ENCODE data around the gene IL11RA.

GRCh38 chr9:34665381-34666250 lies 13.6 kb downstream of the IL11RA start:
- peak; percentile 71 for TF ChIP-seq POLR2A (IDR thresholded peaks at IDR 0.05; ENCODE audit: low read depth, low read length)
- peak; percentile 32 for TF ChIP-seq POLR2AphosphoS5 (IDR thresholded peaks at IDR 0.05; ENCODE audit: insufficient read depth, low read depth, low read length)
- TF ChIP-seq, protein P1, sequence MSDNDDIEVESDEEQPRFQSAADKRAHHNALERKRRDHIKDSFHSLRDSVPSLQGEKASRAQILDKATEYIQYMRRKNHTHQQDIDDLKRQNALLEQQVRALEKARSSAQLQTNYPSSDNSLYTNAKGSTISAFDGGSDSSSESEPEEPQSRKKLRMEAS (IDR thresholded peaks at IDR 0.05; ENCODE audit: insufficient read depth, insufficient read length), result no peak
- TF ChIP-seq EZH2 (IDR thresholded peaks at IDR 0.05; ENCODE audit: borderline replicate concordance, low read depth, low read length, severe bottlenecking), result no peak
- no peak for TF ChIP-seq CTCF (IDR thresholded peaks at IDR 0.05; ENCODE audit: extremely low read depth in 1 of 2, insufficient read depth in 1 of 2, low read depth in 1 of 2, low read length in 2 of 2)
- TF ChIP-seq JUN (IDR thresholded peaks at IDR 0.05; ENCODE audit: borderline replicate concordance, insufficient read depth, insufficient read length, low read depth), result no peak
- no peak for TF ChIP-seq MYC (IDR thresholded peaks at IDR 0.05; ENCODE audit: low read depth, low read length)
